Neutrophil (primary cell): Measurements from ENCODE around the gene CSN1S1.
"Not testable (repeated sequence)": the region's sequence is repeated elsewhere in the genome, so short reads cannot be mapped to it uniquely, and the experiment has no call there.

ENCODE experiments used
- H3K27ac ChIP-seq: fragments of 200-600 bp; sonication (generic); 2 replicates; pipeline ENCODE4 v1.5.1; 2016; ENCODE audit warnings: mild to moderate bottlenecking, moderate library complexity
- H3K27me3 ChIP-seq: fragments of 200-600 bp; sonication (generic); 2 replicates; pipeline ENCODE4 v1.6.0; 2016; ENCODE audit warnings: mild to moderate bottlenecking
- H3K36me3 ChIP-seq: fragments of 200-600 bp; sonication (generic); 2 replicates; pipeline ENCODE4 v1.5.1; 2017
- H3K4me1 ChIP-seq, 2 experiments: fragments of 200-600 bp in 1 of 2; sonication (generic) in 1 of 2; 1 replicate in 1 of 2; 2 replicates in 1 of 2; pipeline versions ENCODE4 v1.5.1 to v1.6.1; 2013 to 2016; ENCODE audit warnings: low read depth in 1 of 2, low read length in 1 of 2, mild to moderate bottlenecking in 1 of 2, moderate library complexity in 1 of 2; ENCODE audit not compliant: control insufficient read depth in 1 of 2, insufficient read depth in 1 of 2
- H3K4me3 ChIP-seq, 2 experiments: fragments of 200-600 bp in 1 of 2; sonication (generic) in 1 of 2; 1 replicate in 1 of 2; 2 replicates in 1 of 2; pipeline ENCODE4 v1.5.1; 2013 to 2016; ENCODE audit warnings: low read depth in 1 of 2, low read length in 1 of 2, mild to moderate bottlenecking in 1 of 2, moderate library complexity in 1 of 2
- H3K9me3 ChIP-seq: fragments of 200-600 bp; sonication (generic); 2 replicates; pipeline ENCODE4 v1.5.1; 2016
- TF ChIP-seq, protein P1 (sequence below): fragments of 200-600 bp; sonication (generic); IDR thresholded peaks from 2 replicates; pipeline ENCODE4 v1.5.1; 2016; ENCODE audit warnings: antibody characterized with exemption

CSN1S1 gene

DNA sequence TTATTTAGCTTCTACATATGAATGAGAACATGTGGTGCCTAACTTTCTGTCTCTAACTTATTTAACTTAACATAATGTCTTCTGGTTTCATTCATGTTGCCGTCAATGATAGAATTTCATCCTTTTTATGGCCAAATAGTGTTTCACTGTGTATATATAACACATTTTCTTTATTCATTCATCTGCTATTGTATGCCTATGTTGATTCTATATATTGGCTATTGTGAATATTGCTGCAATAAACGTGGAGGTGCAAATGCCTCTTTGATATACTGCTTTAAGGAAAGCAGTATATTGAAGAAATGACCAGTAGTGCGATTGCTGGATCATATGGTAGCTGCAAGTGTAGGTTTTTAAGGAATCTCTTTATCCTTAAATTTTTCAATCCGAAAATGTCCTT lies 10.0 kb upstream of the CSN1S1 start:
- no peaks in the 10 kb centered on the region for H3K36me3 ChIP-seq
- TF ChIP-seq, protein P1, sequence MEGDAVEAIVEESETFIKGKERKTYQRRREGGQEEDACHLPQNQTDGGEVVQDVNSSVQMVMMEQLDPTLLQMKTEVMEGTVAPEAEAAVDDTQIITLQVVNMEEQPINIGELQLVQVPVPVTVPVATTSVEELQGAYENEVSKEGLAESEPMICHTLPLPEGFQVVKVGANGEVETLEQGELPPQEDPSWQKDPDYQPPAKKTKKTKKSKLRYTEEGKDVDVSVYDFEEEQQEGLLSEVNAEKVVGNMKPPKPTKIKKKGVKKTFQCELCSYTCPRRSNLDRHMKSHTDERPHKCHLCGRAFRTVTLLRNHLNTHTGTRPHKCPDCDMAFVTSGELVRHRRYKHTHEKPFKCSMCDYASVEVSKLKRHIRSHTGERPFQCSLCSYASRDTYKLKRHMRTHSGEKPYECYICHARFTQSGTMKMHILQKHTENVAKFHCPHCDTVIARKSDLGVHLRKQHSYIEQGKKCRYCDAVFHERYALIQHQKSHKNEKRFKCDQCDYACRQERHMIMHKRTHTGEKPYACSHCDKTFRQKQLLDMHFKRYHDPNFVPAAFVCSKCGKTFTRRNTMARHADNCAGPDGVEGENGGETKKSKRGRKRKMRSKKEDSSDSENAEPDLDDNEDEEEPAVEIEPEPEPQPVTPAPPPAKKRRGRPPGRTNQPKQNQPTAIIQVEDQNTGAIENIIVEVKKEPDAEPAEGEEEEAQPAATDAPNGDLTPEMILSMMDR: no peak
- H3K27me3 ChIP-seq: no peaks in the 10 kb centered on the region
- no peaks in the 10 kb centered on the region for H3K9me3 ChIP-seq
- no peaks in the 10 kb centered on the region for H3K4me1 ChIP-seq
- no peak overlapping the region for H3K4me3 ChIP-seq
- no peak overlapping the region for H3K27ac ChIP-seq

DNA sequence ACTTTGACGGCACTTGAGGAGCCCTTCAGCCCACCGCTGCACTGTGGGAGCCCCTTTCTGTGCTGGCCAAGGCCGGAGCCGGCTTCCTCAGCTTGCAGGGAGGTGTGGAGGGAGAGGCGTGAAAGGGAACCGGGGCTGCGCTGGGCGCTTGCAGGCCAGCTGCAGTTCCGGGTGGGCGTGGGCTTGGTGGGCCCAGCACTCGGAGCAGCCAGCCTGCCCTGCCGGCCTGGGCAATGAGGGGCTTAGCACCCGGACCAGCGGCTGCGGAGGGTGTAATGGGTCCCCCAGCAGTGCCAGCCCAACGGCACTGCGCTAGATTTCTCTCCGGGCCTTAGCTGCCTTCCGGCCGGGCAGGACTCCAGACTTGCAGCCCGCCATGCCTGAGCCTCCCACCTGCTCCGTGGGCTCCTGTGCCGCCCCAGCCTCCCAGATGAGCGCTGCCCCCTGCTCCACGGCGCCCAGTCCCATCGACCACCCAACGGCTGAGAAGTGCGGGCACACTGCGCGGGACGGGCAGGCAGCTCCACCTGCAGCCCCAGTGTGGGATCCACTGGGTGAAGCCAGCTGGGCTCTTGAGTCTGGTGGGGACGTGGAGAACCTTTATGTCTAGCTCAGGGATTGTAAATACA lies 7.0 kb upstream of the CSN1S1 start:
- H3K4me3 ChIP-seq, H3K4me1 ChIP-seq, H3K27me3 ChIP-seq, H3K9me3 ChIP-seq, H3K36me3 ChIP-seq, H3K27ac ChIP-seq: not testable (repeated sequence)

DNA sequence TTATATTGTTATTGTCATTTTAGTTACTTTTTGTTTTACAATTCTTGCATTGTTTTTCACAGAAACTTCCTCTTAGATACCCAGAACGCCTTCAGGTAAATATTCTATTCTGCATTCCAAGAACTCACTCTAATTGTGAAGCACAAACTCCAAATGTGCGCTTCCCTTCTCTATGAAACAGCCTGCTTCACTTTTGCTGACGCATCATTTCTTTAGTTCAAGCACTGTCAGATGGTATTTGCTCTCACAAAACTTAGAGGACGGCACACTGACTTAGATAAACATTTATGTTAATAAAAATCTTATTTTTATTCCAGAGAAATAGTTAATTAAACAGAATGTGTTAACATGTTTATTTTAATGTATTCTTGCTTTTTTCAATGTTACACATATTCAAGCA lies 3.3 kb downstream of the CSN1S1 start:
- H3K4me1 ChIP-seq: no peaks in the 10 kb centered on the region
- no peaks in the 10 kb centered on the region for H3K27me3 ChIP-seq
- H3K27ac ChIP-seq: no peak overlapping the region
- no peaks in the 10 kb centered on the region for H3K9me3 ChIP-seq
- no peaks in the 10 kb centered on the region for H3K36me3 ChIP-seq
- TF ChIP-seq, protein P1: no peak
- H3K4me3 ChIP-seq: no peak overlapping the region

DNA sequence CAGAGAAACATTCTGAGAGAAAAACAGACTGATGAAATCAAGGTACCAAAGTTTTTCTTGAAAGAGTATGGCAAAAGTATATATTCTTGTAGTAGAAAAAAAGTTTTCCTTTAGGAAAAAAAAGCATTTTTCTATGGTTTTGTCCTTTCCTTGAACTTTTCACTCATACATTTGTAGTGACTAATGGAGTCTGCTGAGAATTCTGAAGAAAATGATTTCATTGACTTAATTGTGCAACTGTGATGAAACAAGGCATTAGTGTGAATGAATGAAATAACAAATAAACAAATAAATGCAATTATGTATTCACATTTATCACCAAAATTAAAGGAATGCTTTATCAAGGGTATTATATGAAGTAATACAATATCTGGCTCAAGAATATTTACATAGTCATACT lies 5.7 kb downstream of the CSN1S1 start:
- Histone ChIP-seq H3K4me3 (no peak overlapping the region), H3K27ac (no peak overlapping the region), H3K36me3 (no peaks in the 10 kb centered on the region), H3K4me1 (no peaks in the 10 kb centered on the region), H3K27me3 (no peaks in the 10 kb centered on the region), H3K9me3 (no peaks in the 10 kb centered on the region)
- TF ChIP-seq, protein P1: no peak

DNA sequence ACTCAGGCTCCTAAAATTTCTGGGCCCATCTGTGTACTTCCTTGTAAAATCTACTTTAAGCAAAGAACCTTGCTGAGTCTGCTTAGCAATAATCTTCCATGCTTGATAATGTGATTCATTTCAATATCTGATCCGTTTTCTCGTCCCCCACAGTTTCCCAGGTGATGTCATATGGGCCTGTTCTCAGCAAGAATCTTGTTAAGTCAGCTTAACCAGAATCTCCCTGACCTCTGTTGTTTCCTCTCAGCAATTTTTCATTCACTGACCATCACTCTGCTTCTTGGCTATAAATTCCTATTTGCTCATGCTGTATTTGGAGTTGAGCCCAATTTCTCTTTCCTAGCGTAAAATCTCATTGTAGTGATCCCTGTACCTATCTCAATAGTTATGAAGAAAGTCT lies 20.7 kb downstream of the CSN1S1 start:
- Histone ChIP-seq H3K27ac (no peak overlapping the region), H3K9me3 (no peaks in the 10 kb centered on the region), H3K36me3 (no peaks in the 10 kb centered on the region), H3K27me3 (no peaks in the 10 kb centered on the region), H3K4me1 (no peaks in the 10 kb centered on the region), H3K4me3 (no peak overlapping the region)
- TF ChIP-seq, protein P1: no peak

DNA sequence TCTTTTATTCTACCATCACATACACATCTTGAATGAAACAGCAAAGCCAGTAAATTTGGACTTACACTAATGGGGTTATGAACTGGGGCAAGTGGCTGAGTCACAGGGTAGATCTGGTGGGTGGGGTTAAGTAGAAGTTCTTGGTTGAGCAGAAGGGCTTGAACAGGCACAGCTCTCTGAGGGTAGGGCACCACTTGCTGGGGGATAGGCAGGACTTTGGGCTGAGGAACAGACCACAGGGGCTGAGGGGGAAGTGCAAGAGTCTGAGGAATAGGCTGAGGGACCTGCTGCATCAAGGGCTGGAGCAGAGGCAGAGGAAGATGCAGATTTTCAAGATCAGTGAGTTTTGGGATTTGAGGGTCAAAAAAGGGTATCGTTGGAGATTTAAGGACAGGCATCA lies 26.3 kb downstream of the CSN1S1 start:
- Histone ChIP-seq H3K9me3 (no peaks in the 10 kb centered on the region), H3K27me3 (no peaks in the 10 kb centered on the region), H3K36me3 (no peaks in the 10 kb centered on the region), H3K4me3 (no peak overlapping the region), H3K27ac (no peak overlapping the region), H3K4me1 (no peaks in the 10 kb centered on the region)
- TF ChIP-seq, protein P1: no peak
